ENCODE data around the gene ZFYVE28. TPM values are rescaled to one million over a fixed set of nuclear protein-coding genes. Genes with fewer than 3 reads are reported as not detected.

The ZFYVE28 gene
- total RNA-seq, 4 donors from 2014 or later: 8.5 to 15.0 (median 11.7) TPM

GRCh38 chr4:2334826-2335728 lies 83.4 kb downstream of the ZFYVE28 start:
- TF ChIP-seq, protein P1, sequence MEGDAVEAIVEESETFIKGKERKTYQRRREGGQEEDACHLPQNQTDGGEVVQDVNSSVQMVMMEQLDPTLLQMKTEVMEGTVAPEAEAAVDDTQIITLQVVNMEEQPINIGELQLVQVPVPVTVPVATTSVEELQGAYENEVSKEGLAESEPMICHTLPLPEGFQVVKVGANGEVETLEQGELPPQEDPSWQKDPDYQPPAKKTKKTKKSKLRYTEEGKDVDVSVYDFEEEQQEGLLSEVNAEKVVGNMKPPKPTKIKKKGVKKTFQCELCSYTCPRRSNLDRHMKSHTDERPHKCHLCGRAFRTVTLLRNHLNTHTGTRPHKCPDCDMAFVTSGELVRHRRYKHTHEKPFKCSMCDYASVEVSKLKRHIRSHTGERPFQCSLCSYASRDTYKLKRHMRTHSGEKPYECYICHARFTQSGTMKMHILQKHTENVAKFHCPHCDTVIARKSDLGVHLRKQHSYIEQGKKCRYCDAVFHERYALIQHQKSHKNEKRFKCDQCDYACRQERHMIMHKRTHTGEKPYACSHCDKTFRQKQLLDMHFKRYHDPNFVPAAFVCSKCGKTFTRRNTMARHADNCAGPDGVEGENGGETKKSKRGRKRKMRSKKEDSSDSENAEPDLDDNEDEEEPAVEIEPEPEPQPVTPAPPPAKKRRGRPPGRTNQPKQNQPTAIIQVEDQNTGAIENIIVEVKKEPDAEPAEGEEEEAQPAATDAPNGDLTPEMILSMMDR (IDR thresholded peaks at IDR 0.05; ENCODE audit: low read depth): no peak

- TF ChIP-seq, protein P1 (IDR thresholded peaks at IDR 0.05; ENCODE audit: low read depth): no peak
Observed at GRCh38 chr4:2333916-2334644, 84.4 kb downstream of the ZFYVE28 start.

- TF ChIP-seq, protein P1 (IDR thresholded peaks at IDR 0.05; ENCODE audit: low read depth): no peak
Observed at GRCh38 chr4:2333356-2333841, 85.0 kb downstream of the ZFYVE28 start.

DNA sequence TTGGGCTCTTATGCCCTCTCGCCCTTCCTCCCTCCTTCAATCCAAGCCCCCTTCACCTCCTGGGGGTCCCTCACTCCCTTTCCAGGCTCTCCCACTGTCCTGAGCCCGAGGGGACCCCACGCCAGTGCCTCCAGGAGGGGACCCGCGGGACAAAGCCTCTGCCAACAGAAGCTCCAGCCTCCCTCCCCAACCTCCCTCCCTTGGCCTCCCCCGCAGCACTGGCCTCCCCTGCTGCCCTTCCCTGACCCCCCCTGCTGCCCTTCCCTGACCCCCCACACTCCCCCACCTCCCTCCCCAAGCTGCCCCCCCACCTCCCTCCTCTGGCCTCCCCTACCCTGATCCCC lies 85.5 kb downstream of the ZFYVE28 start:
- TF ChIP-seq, protein P1 (IDR thresholded peaks at IDR 0.05; ENCODE audit: low read depth): no peak

DNA sequence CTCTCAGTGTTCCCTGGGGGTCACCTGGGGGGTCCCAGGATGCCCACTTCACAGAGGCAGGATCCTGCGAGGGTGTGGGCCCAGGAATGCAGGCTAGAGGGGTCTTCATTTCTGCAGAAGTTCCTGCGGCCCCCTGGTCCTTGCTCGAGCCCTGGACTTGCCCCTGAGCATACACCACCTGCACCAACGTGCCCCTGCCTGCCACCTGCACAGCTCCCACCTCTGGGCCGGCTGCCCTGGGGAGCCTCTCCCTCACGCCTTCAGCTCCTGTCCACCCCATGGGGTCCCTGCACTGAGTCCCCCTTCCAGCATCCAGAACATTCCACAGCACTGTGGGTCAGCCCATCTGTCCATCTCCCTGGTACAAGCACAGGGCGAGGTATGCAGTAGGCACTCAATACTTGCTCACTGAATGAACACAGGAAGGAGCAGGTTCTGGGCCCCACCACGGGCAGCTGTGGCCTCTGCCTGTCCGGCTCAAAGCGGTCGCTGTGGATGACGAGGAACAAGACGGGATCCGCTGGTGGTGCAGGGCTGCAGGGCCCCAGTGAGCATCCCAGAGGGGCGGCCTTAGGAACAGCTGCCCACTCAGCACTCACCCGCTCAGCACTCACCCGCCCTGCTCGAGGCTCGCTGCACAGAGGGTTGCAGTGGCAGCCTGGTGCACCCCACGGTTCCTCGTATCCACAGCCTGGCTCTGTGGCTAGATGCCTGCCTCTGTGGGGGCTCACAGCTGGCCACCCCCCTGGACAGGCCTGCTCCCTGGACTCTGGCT lies 86.1 kb downstream of the ZFYVE28 start:
- TF ChIP-seq, protein P1 (IDR thresholded peaks at IDR 0.05; ENCODE audit: low read depth): no peak

DNA sequence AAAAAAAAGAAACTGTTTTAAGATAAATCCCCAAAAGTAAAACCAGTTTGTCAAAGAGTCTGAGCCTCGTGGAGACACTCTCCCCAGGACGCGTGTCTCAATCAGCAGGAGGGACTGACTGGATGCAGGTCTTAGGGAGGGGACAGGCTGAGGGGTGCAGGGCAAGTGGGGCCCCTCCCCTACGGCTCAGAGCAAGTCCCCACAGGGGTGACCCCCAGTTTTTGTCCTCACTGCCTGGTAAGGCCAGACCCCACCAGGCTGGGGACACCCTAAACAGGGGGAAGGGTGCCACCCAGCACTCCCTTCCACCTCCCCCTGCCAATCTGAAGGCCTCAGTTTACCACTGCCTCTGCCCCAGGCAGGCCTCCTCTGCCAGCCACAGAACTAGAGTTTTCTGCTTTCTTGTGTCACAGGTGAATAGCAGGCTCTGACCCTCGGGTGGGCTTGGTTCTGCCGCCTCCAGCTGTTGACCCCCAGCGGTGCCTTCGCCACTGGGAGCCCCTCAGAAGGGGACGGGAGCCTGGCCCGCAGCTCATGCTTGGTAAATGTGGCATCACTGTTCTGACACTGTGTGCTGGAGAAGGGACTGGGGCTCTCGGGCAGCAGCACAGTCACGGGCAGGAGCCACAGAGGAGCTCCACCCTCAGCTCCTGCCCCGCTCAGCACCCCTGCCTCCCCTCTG lies 86.8 kb downstream of the ZFYVE28 start:
- TF ChIP-seq, protein P1 (IDR thresholded peaks at IDR 0.05; ENCODE audit: low read depth): no peak
